Measurements from ENCODE around the gene PRPF31.
"Not testable (repeated sequence)": the region's sequence is repeated elsewhere in the genome, so short reads cannot be mapped to it uniquely, and the experiment has no call there.

Gene PRPF31

GRCh38 chr19:54162884-54163283 is 47.3 kb downstream of the PRPF31 start:
- DNase-seq (ENCODE audit: low read depth, low spot score) = no peak

- no peak for DNase-seq (ENCODE audit: low read depth, low spot score)
Measured at GRCh38 chr19:54164369-54165068, 49.0 kb downstream of the PRPF31 start.

- DNase-seq (ENCODE audit: low read depth, low spot score) = no peak
Measured at GRCh38 chr19:54165222-54165621, 49.7 kb downstream of the PRPF31 start.

GRCh38 chr19:54168174-54168917 is 52.8 kb downstream of the PRPF31 start:
- peak; percentile 48 for DNase-seq (ENCODE audit: low read depth, low spot score)

- DNase-seq (ENCODE audit: low read depth, low spot score) = no peak
Measured at GRCh38 chr19:54169149-54169740, 53.7 kb downstream of the PRPF31 start.

- DNase-seq (ENCODE audit: low read depth, low spot score) = not testable (repeated sequence)
Measured at GRCh38 chr19:54171736-54172431, 56.3 kb downstream of the PRPF31 start.

- DNase-seq (ENCODE audit: low read depth, low spot score) = no peak
Measured at GRCh38 chr19:54172471-54173358, 57.2 kb downstream of the PRPF31 start, which contains the start of gene TMC4. Gene TMC4, minus strand, starts transcription at chr19:54173160. Its CDS starts 43 bp downstream, at chr19:54173117.

GRCh38 chr19:54173359-54173699 is 57.8 kb downstream of the PRPF31 start:
- no peak for DNase-seq (ENCODE audit: low read depth, low spot score)

GRCh38 chr19:54173951-54174834 is 58.6 kb downstream of the PRPF31 start:
- DNase-seq (ENCODE audit: low read depth, low spot score) = no peak

GRCh38 chr19:54178581-54179261 is 63.2 kb downstream of the PRPF31 start:
- no peak for DNase-seq (ENCODE audit: low read depth, low spot score)

GRCh38 chr19:54179262-54179852 is 63.8 kb downstream of the PRPF31 start:
- DNase-seq (ENCODE audit: low read depth, low spot score) = no peak

GRCh38 chr19:54179921-54180461 is 64.4 kb downstream of the PRPF31 start:
- DNase-seq (ENCODE audit: low read depth, low spot score) = peak; percentile 67

- no peak for DNase-seq (ENCODE audit: low read depth, low spot score)
Measured at GRCh38 chr19:54180691-54181091, 65.1 kb downstream of the PRPF31 start.

Data from brain pericyte (primary cell).